Panc1 (cell line): Measurements from ENCODE around the gene VEZT. TPM values are rescaled to one million over a fixed set of nuclear protein-coding genes. Genes with fewer than 3 reads are reported as not detected.

Experiments
- ATAC-seq: fragments of 200-7000 bp; cut with Tn5 transposase; 2 replicates; pipeline ENCODE4 v1.9.1; 2020; ENCODE audit warnings: mild to moderate bottlenecking, moderate library complexity
- BruUV-seq: library from RNA; stranded (reverse); fragments of 400-500 nt; replicated peaks from 2 replicates; lab custom pipeline; 2021; lab: Mats Ljungman, UMichigan
- CTCF ChIA-PET: fragments of 300-600 bp; sonication (Branson Sonifier 250); formaldehyde crosslinking; loops from one replicate; lab custom pipeline; 2022; ENCODE audit warnings: antibody characterized with exemption; lab: Charles Lee
- POLR2A ChIA-PET: fragments of 300-600 bp; sonication (Branson Sonifier 250); formaldehyde crosslinking; loops from one replicate; lab custom pipeline; 2022; ENCODE audit warnings: antibody characterized with exemption; lab: Charles Lee
- DNase-seq: peaks from one replicate; pipeline ENCODE4 v3.0.0-alpha.2; 2010; ENCODE audit warnings: low read depth, low spot score
- H3K27ac ChIP-seq: 2 replicates; pipeline ENCODE4 v1.5.1; 2011; ENCODE audit warnings: mild to moderate bottlenecking, low read length, inconsistent platforms
- H3K27me3 ChIP-seq: fragments of 200-500 bp; sonication (Bioruptor generic); 2 replicates; pipeline ENCODE4 v1.6.0; 2014; ENCODE audit warnings: low read length, inconsistent platforms; ENCODE audit not compliant: control insufficient read depth, insufficient read depth
- H3K36me3 ChIP-seq: fragments of 200-500 bp; sonication (Bioruptor generic); 2 replicates; pipeline ENCODE4 v1.5.1; 2014; ENCODE audit warnings: inconsistent platforms, mild to moderate bottlenecking, low read length, moderate library complexity; ENCODE audit not compliant: control insufficient read depth, insufficient read depth
- H3K4me1 ChIP-seq: 2 replicates; pipeline ENCODE4 v1.5.1; 2011; ENCODE audit warnings: inconsistent platforms, mild to moderate bottlenecking, low read length, moderate library complexity; ENCODE audit not compliant: control insufficient read depth, insufficient read depth
- H3K4me3 ChIP-seq, 2 experiments: 2 replicates each; pipeline ENCODE4 v1.5.1; 2011 to 2012; ENCODE audit warnings: low read depth in 2 of 2, low read length in 2 of 2, mild to moderate bottlenecking in 2 of 2, inconsistent platforms in 1 of 2, moderate library complexity in 1 of 2
- H3K9me3 ChIP-seq: fragments of 200-500 bp; sonication (Bioruptor generic); 2 replicates; pipeline ENCODE4 v1.5.1; 2014; ENCODE audit warnings: low read depth, mild to moderate bottlenecking, inconsistent platforms, low read length, moderate library complexity; ENCODE audit not compliant: control insufficient read depth, insufficient read depth
- POLR2AphosphoS5 ChIP-seq: IDR thresholded peaks from 2 replicates; pipeline ENCODE4 v1.6.1; 2012; ENCODE audit warnings: mild to moderate bottlenecking, low read depth, low read length, moderate library complexity
- REST ChIP-seq, 2 experiments: IDR thresholded peaks; 2 replicates each; pipeline ENCODE4 v1.6.1; 2011 to 2012; ENCODE audit warnings: low read depth in 2 of 2, control low read depth in 1 of 2, low read length in 1 of 2, mild to moderate bottlenecking in 1 of 2, moderate library complexity in 1 of 2; ENCODE audit not compliant: insufficient read depth in 1 of 2
- SIN3A ChIP-seq: IDR thresholded peaks from 2 replicates; pipeline ENCODE4 v1.6.1; 2012; ENCODE audit warnings: low read depth, mild to moderate bottlenecking, low read length, moderate library complexity, borderline replicate concordance; ENCODE audit not compliant: insufficient read depth
- TCF7L2 ChIP-seq: IDR thresholded peaks from 2 replicates; pipeline ENCODE4 v1.6.1; 2011; ENCODE audit warnings: mild to moderate bottlenecking, low read depth, low read length, inconsistent platforms
- in situ Hi-C: cut with HindIII; loops from 2 replicates; pipeline ENCODE4 v1.10.0; 2016; ENCODE audit warnings: low sequenced_read_pairs, low pct_unique_long_range_greater_than_20kb
- intact Hi-C: fragments of 100-400 bp; cut with micrococcal nuclease; formaldehyde crosslinking; loops from one replicate; pipeline ENCODE4 v1.10.0; 2022; ENCODE audit not compliant: unreplicated experiment
- total RNA-seq: library from RNA; stranded (reverse); gene quantifications from one replicate; pipeline ENCODE4 v1.2.1, GENCODE V29; 2021; ENCODE audit not compliant: unreplicated experiment
- TF ChIP-seq, protein P1 (sequence below): fragments of 450-650 bp; IDR thresholded peaks from 2 replicates; pipeline ENCODE4 v1.5.1; 2017; ENCODE audit warnings: mild to moderate bottlenecking

The VEZT gene
- total RNA-seq, 1 experiment from 2014 or later, result 70.6 TPM

GRCh38 chr12:95237315-95237714 lies 19.7 kb downstream of the VEZT start:
- POLR2A ChIA-PET, result no interaction called here
- H3K36me3 ChIP-seq, result no peaks in the 10 kb centered on the region
- no peak for DNase-seq

DNA sequence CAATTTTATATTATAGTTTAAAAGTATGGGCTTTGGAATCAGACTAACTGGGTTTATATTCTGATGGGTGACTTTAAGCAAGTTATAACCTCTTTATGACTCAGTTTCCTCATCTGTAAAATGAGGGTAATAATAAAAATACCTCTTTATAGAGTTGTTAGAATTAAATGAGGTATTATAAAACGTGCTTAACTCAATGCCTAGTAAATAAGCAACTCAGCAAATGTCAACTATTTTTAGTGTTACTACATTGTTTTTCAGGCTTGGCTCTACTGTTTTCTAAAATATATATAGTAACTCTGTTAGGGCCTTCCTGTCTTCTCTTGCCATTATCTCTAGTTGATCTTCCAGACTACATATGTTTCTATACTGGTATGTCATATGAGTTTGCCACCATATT lies 20.5 kb downstream of the VEZT start:
- in situ Hi-C loops, result no loop called here
- POLR2A ChIA-PET, result interaction anchor here (0.5 kb wide), 1 partner anchor 166 kb away, joined by 17 read pairs; no protein-coding TSS in a partner anchor
- no peaks in the 10 kb centered on the region for H3K9me3 ChIP-seq
- no peak for TF ChIP-seq TCF7L2
- TF ChIP-seq SIN3A, result no peak
- TF ChIP-seq, protein P1, sequence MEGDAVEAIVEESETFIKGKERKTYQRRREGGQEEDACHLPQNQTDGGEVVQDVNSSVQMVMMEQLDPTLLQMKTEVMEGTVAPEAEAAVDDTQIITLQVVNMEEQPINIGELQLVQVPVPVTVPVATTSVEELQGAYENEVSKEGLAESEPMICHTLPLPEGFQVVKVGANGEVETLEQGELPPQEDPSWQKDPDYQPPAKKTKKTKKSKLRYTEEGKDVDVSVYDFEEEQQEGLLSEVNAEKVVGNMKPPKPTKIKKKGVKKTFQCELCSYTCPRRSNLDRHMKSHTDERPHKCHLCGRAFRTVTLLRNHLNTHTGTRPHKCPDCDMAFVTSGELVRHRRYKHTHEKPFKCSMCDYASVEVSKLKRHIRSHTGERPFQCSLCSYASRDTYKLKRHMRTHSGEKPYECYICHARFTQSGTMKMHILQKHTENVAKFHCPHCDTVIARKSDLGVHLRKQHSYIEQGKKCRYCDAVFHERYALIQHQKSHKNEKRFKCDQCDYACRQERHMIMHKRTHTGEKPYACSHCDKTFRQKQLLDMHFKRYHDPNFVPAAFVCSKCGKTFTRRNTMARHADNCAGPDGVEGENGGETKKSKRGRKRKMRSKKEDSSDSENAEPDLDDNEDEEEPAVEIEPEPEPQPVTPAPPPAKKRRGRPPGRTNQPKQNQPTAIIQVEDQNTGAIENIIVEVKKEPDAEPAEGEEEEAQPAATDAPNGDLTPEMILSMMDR, result no peak
- TF ChIP-seq POLR2AphosphoS5, result no peak
- no peak for TF ChIP-seq REST (IDR thresholded peaks at IDR 0.05; ENCODE audit: insufficient read depth in 1 of 2, low read depth in 2 of 2, low read length in 1 of 2)
- H3K4me1 ChIP-seq, result no peaks in the 10 kb centered on the region; the same call in 1 of the 2 replicates
- no peak for ATAC-seq
- no peak for DNase-seq
- BruUV-seq, result no TSS peak
- H3K27me3 ChIP-seq, result no peaks in the 10 kb centered on the region
- H3K27ac ChIP-seq, result no peak overlapping the region
- CTCF ChIA-PET, result interaction anchor here (0.7 kb wide), 1 partner anchor 162 kb away, joined by 3 read pairs; no protein-coding TSS in a partner anchor
- H3K4me3 ChIP-seq, result no peak overlapping the region
- intact Hi-C loops, result no loop called here
- H3K36me3 ChIP-seq, result no peaks in the 10 kb centered on the region

More at GRCh38 chr12:95237315-95237714, 19.7 kb downstream of the VEZT start:
- ATAC-seq, result no peak
- CTCF ChIA-PET, result interaction anchor here (0.7 kb wide), 1 partner anchor 163 kb away, joined by 3 read pairs; no protein-coding TSS in a partner anchor
- Histone ChIP-seq H3K9me3 (no peaks in the 10 kb centered on the region), H3K4me1 (peaks cover 2% of the 10 kb centered on the region), H3K27me3 (no peaks in the 10 kb centered on the region), H3K27ac (no peak overlapping the region), H3K4me3 (no peak overlapping the region)
- intact Hi-C loops, result no loop called here
- in situ Hi-C loops, result no loop called here
- TF ChIP-seq, protein P1, result no peak
- TF ChIP-seq REST (IDR thresholded peaks at IDR 0.05; ENCODE audit: insufficient read depth in 1 of 2, low read depth in 2 of 2, low read length in 1 of 2) (no peak), POLR2AphosphoS5 (no peak)
- BruUV-seq, result no TSS peak
